Mammary epithelial cell (primary cell): ENCODE measurements around the gene PRKCH.

Source experiments
- EZH2 ChIP-seq: IDR thresholded peaks from 2 replicates; pipeline ENCODE4 v1.6.1; 2012; ENCODE audit warnings: low read length, inconsistent platforms, borderline replicate concordance
- TF ChIP-seq, protein P1 (sequence below), 2 donors: IDR thresholded peaks in 1 of 2; conservative IDR thresholded peaks in 1 of 2; 2 replicates each; pipeline ENCODE4 v1.5.1; 2011 to 2012; ENCODE audit warnings: inconsistent platforms in 2 of 2, low read length in 2 of 2, mild to moderate bottlenecking in 2 of 2, control low read depth in 1 of 2, low read depth in 1 of 2; ENCODE audit not compliant: insufficient read depth in 1 of 2; ENCODE audit errors: extremely low read depth in 1 of 2

DNA sequence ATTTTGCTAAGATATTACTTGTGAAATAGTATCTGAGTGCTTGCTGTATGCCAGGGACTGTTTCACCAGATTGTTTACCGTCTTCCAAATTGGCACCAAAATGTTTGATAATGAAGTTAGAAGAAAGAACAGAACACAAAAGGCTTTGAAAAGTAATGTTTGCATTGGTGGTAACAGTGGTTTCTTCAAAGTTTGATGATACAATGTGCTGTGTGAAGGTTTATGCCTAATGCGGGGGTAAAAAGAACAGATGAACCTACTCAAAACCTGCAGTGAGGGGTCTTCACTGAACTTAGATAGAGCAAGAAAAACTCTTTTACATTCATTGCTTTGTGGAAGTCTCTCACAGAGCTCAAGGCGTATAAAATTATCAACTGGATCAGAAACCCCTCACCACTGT, 76.2 kb downstream of the PRKCH start:
- TF ChIP-seq, protein P1, sequence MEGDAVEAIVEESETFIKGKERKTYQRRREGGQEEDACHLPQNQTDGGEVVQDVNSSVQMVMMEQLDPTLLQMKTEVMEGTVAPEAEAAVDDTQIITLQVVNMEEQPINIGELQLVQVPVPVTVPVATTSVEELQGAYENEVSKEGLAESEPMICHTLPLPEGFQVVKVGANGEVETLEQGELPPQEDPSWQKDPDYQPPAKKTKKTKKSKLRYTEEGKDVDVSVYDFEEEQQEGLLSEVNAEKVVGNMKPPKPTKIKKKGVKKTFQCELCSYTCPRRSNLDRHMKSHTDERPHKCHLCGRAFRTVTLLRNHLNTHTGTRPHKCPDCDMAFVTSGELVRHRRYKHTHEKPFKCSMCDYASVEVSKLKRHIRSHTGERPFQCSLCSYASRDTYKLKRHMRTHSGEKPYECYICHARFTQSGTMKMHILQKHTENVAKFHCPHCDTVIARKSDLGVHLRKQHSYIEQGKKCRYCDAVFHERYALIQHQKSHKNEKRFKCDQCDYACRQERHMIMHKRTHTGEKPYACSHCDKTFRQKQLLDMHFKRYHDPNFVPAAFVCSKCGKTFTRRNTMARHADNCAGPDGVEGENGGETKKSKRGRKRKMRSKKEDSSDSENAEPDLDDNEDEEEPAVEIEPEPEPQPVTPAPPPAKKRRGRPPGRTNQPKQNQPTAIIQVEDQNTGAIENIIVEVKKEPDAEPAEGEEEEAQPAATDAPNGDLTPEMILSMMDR (conservative IDR thresholded peaks at IDR 0.05 in 1 of 2, IDR thresholded peaks at IDR 0.05 in 1 of 2; ENCODE audit: extremely low read depth in 1 of 2, insufficient read depth in 1 of 2, low read depth in 1 of 2, low read length in 2 of 2), result no peak
- TF ChIP-seq EZH2, result no peak
